Measurements from ENCODE around the gene CHST9.

CHST9 gene

GRCh38 chr18:26925313-26925712 is 259.8 kb downstream of the CHST9 start:
- TF ChIP-seq CTCF (IDR thresholded peaks at IDR 0.05; ENCODE audit: control insufficient read depth, insufficient read depth, low read depth, low read length, missing control alignments), result no peak
- H3K4me3 ChIP-seq (ENCODE audit: control insufficient read depth, low read depth, low read length), result no peak overlapping the region
- no peak for DNase-seq (ENCODE audit: low read depth)

GRCh38 chr18:26922313-26922712 is 262.8 kb downstream of the CHST9 start:
- TF ChIP-seq CTCF (IDR thresholded peaks at IDR 0.05; ENCODE audit: control insufficient read depth, insufficient read depth, low read depth, low read length, missing control alignments), result no peak
- no peak overlapping the region for H3K4me3 ChIP-seq (ENCODE audit: control insufficient read depth, low read depth, low read length)
- DNase-seq (ENCODE audit: low read depth), result no peak

GRCh38 chr18:26920644-26921043 is 264.5 kb downstream of the CHST9 start:
- no peak for TF ChIP-seq CTCF (IDR thresholded peaks at IDR 0.05; ENCODE audit: control insufficient read depth, insufficient read depth, low read depth, low read length, missing control alignments)
- DNase-seq (ENCODE audit: low read depth), result no peak
- no peak overlapping the region for H3K4me3 ChIP-seq (ENCODE audit: control insufficient read depth, low read depth, low read length)

- no peak for TF ChIP-seq CTCF (IDR thresholded peaks at IDR 0.05; ENCODE audit: control insufficient read depth, insufficient read depth, low read depth, low read length, missing control alignments)
- no peak for DNase-seq (ENCODE audit: low read depth)
- no peak overlapping the region for H3K4me3 ChIP-seq (ENCODE audit: control insufficient read depth, low read depth, low read length)
These were observed 265.5 kb downstream of the CHST9 start for GRCh38 chr18:26919627-26920026.

- no peak for DNase-seq (ENCODE audit: low read depth)
- TF ChIP-seq CTCF (IDR thresholded peaks at IDR 0.05; ENCODE audit: control insufficient read depth, insufficient read depth, low read depth, low read length, missing control alignments), result no peak
- H3K4me3 ChIP-seq (ENCODE audit: control insufficient read depth, low read depth, low read length), result no peak overlapping the region
These were observed 265.9 kb downstream of the CHST9 start for GRCh38 chr18:26919201-26919600.

GRCh38 chr18:26911840-26912239 is 273.3 kb downstream of the CHST9 start:
- no peak overlapping the region for H3K4me3 ChIP-seq (ENCODE audit: control insufficient read depth, low read depth, low read length)
- TF ChIP-seq CTCF (IDR thresholded peaks at IDR 0.05; ENCODE audit: control insufficient read depth, insufficient read depth, low read depth, low read length, missing control alignments), result no peak
- DNase-seq (ENCODE audit: low read depth), result no peak

Data from AG09309 (cell line).